K562 (cell line): ENCODE measurements around the gene ZKSCAN8. TPM values are rescaled to one million over a fixed set of nuclear protein-coding genes. Genes with fewer than 3 reads are reported as not detected.

ENCODE experiments used
- BHLHE40 ChIP-seq: IDR thresholded peaks from 2 replicates; pipeline ENCODE4 v1.6.1; 2011; ENCODE audit warnings: low read length, improper control_type of control experiment
- BRD4 ChIP-seq: fragments of 200-600 bp; sonication (generic); IDR thresholded peaks from 2 replicates; pipeline ENCODE4 v1.6.1; 2017; ENCODE audit warnings: inconsistent platforms
- CBX1 ChIP-seq: sonication (generic); IDR thresholded peaks from 2 replicates; pipeline ENCODE4 v1.6.1; 2016; ENCODE audit warnings: antibody characterized with exemption, low read depth, mild to moderate bottlenecking
- FUS ChIP-seq: fragments of 200-400 bp; formaldehyde crosslinking; optimal IDR thresholded peaks from 2 replicates; pipeline ENCODE3; 2017; ENCODE audit warnings: low read depth, low read length
- GABPB1 ChIP-seq: sonication (generic); formaldehyde crosslinking; IDR thresholded peaks from 2 replicates; pipeline ENCODE4 v1.8.0; 2022; ENCODE audit warnings: mild to moderate bottlenecking, missing genetic modification reagents
- HCFC1 ChIP-seq: IDR thresholded peaks from 2 replicates; pipeline ENCODE4 v1.6.1; 2012; ENCODE audit warnings: low read depth, low read length, improper control_type of control experiment
- NCOA4 ChIP-seq: fragments of 450-650 bp; IDR thresholded peaks from 2 replicates; pipeline ENCODE4 v1.6.1; 2018; ENCODE audit warnings: mild to moderate bottlenecking; ENCODE audit not compliant: partially characterized antibody
- NR2C2 ChIP-seq, 2 experiments: fragments of 200-800 bp in 1 of 2; sonication (Bioruptor generic) in 1 of 2; sonication (generic) in 1 of 2; formaldehyde crosslinking in 1 of 2; IDR thresholded peaks; 2 replicates each; pipeline versions ENCODE4 v1.6.1 to v1.8.0; 2016 to 2022; ENCODE audit warnings: mild to moderate bottlenecking in 1 of 2, missing compliant biosample characterization in 1 of 2, missing genetic modification characterization in 1 of 2, missing genetic modification reagents in 1 of 2
- PHB2 ChIP-seq: fragments of 450-650 bp; IDR thresholded peaks from 2 replicates; pipeline ENCODE4 v1.6.1; 2017; ENCODE audit warnings: low read depth
- PHF20 ChIP-seq: fragments of 450-650 bp; IDR thresholded peaks from 2 replicates; pipeline ENCODE4 v1.6.1; 2018; ENCODE audit not compliant: partially characterized antibody
- PHF8 ChIP-seq: fragments of 200-600 bp; sonication (generic); IDR thresholded peaks from 2 replicates; pipeline ENCODE4 v1.6.1; 2012; ENCODE audit warnings: mixed run types, mild to moderate bottlenecking, inconsistent platforms, low read length, moderate library complexity, borderline replicate concordance
- RB1 ChIP-seq: fragments of 450-650 bp; IDR thresholded peaks from 2 replicates; pipeline ENCODE4 v1.6.1; 2017; ENCODE audit warnings: low read depth, mild to moderate bottlenecking
- RBBP5 ChIP-seq: fragments of 200-600 bp; sonication (generic); IDR thresholded peaks from 2 replicates; pipeline ENCODE4 v1.6.1; 2012; ENCODE audit warnings: borderline replicate concordance, mild to moderate bottlenecking, low read length, control low read depth, inconsistent platforms; ENCODE audit not compliant: insufficient read depth, poor library complexity, severe bottlenecking
- SMAD1 ChIP-seq: fragments of 150-350 bp; IDR thresholded peaks from 2 replicates; pipeline ENCODE4 v1.6.1; 2014; ENCODE audit warnings: low read length, low read depth; ENCODE audit not compliant: partially characterized antibody
- TAF7 ChIP-seq: fragments of 450-650 bp; IDR thresholded peaks from 2 replicates; pipeline ENCODE4 v1.6.1; 2016; ENCODE audit warnings: missing genetic modification characterization, missing compliant biosample characterization
- XRCC4 ChIP-seq: IDR thresholded peaks from one replicate; pipeline ENCODE4 v1.6.1; 2011; ENCODE audit not compliant: insufficient read depth, insufficient read length; ENCODE audit errors: extremely low read depth
- polyA plus RNA-seq, 8 experiments: library from polyadenylated mRNA; depleted of rRNA in 4 of 8; stranded (reverse) in 5 of 8; unstranded in 3 of 8; fragments of >200 nt; fragmentation: Nextera tagmentation in 2 of 8; fragmentation: Illumina TruSeq in 1 of 8; extraction: Ambion mirVana in 2 of 8; extraction: Trizol in 1 of 8; gene quantifications; 2 replicates each; pipeline versions ENCODE4 v1.2.1 to v1.2.3, GENCODE V29; 2011 to 2014; ENCODE audit warnings: inconsistent platforms in 1 of 8, missing spikeins in 1 of 8
- total RNA-seq, 7 experiments: library from RNA; depleted of rRNA in 6 of 7; stranded (reverse); fragments of >200 nt in 6 of 7; fragmentation: Illumina TruSeq in 2 of 7; extraction: Trizol in 2 of 7; gene quantifications; 2 replicates each; pipeline versions ENCODE4 v1.2.1 to v1.2.3, GENCODE V29; 2011 to 2021; ENCODE audit warnings: low replicate concordance in 1 of 7
- TF ChIP-seq, protein P1 (sequence below): fragments of 450-650 bp; IDR thresholded peaks from 2 replicates; pipeline ENCODE4 v1.6.1; 2016; ENCODE audit warnings: mild to moderate bottlenecking, moderate library complexity

ZKSCAN8 gene
- total and polyA plus RNA-seq, 9 of the 15 experiments (the other 6 are each of a cell fraction or from before 2014, with no cell fraction given), result 3.3 to 37.7 (median 21.7) TPM

DNA sequence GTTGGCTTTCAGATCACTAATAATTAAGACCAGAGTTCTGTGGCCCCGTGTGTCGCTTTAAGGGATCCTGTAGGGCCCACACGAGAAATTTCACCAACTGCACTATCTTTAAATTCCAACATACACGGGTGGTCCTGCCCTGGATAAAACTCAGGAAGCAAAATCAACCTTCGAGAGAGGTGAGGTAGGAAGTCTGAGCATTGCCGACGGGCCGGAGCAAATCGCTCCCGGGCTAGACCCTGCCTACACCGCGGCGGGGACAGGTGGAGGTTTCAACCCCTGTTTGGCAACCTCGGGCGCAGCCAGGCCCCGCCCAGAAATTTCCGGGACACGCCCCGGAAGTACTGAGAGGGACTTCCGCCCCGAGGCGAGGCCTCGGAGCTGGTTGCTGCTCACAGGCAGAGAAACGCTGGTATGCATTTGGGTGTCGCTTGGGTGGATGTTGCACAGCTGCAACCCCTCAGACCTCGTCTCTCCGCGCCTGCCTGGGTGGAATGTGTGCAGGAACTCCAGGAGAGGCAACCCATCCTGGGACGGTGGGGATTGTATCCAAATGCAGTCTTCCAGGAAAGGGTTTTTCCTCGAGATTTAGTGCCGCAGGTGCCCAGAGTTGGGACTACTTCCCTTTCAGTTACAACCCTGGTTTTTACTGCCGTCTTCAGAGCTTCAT is 19.9 kb downstream of the ZKSCAN8 start (continued):
- TF ChIP-seq SMAD1, result peak; percentile 67
- 0 out of 2 replicates have a peak, but pooled peaks have one; percentile 21 for TF ChIP-seq RB1
- TF ChIP-seq BRD4, result no peak
- peak; percentile 55; the same call in 1 of the 2 replicates for TF ChIP-seq HCFC1
- TF ChIP-seq FUS, result no peak
- TF ChIP-seq PHB2, result no peak
- peak; percentile 49; the same call in 1 of the 2 replicates for TF ChIP-seq TAF7 (tag)
- peak; percentile 83 for TF ChIP-seq GABPB1 (CRISPR knock-in tag)
- no peak for TF ChIP-seq XRCC4
- peak; percentile 74 for TF ChIP-seq PHF20
- peak; percentile 72 for TF ChIP-seq RBBP5
- no peak for TF ChIP-seq NCOA4
- TF ChIP-seq CBX1, result peak; percentile 49; the same call in 1 of the 2 replicates
- TF ChIP-seq, protein P1, sequence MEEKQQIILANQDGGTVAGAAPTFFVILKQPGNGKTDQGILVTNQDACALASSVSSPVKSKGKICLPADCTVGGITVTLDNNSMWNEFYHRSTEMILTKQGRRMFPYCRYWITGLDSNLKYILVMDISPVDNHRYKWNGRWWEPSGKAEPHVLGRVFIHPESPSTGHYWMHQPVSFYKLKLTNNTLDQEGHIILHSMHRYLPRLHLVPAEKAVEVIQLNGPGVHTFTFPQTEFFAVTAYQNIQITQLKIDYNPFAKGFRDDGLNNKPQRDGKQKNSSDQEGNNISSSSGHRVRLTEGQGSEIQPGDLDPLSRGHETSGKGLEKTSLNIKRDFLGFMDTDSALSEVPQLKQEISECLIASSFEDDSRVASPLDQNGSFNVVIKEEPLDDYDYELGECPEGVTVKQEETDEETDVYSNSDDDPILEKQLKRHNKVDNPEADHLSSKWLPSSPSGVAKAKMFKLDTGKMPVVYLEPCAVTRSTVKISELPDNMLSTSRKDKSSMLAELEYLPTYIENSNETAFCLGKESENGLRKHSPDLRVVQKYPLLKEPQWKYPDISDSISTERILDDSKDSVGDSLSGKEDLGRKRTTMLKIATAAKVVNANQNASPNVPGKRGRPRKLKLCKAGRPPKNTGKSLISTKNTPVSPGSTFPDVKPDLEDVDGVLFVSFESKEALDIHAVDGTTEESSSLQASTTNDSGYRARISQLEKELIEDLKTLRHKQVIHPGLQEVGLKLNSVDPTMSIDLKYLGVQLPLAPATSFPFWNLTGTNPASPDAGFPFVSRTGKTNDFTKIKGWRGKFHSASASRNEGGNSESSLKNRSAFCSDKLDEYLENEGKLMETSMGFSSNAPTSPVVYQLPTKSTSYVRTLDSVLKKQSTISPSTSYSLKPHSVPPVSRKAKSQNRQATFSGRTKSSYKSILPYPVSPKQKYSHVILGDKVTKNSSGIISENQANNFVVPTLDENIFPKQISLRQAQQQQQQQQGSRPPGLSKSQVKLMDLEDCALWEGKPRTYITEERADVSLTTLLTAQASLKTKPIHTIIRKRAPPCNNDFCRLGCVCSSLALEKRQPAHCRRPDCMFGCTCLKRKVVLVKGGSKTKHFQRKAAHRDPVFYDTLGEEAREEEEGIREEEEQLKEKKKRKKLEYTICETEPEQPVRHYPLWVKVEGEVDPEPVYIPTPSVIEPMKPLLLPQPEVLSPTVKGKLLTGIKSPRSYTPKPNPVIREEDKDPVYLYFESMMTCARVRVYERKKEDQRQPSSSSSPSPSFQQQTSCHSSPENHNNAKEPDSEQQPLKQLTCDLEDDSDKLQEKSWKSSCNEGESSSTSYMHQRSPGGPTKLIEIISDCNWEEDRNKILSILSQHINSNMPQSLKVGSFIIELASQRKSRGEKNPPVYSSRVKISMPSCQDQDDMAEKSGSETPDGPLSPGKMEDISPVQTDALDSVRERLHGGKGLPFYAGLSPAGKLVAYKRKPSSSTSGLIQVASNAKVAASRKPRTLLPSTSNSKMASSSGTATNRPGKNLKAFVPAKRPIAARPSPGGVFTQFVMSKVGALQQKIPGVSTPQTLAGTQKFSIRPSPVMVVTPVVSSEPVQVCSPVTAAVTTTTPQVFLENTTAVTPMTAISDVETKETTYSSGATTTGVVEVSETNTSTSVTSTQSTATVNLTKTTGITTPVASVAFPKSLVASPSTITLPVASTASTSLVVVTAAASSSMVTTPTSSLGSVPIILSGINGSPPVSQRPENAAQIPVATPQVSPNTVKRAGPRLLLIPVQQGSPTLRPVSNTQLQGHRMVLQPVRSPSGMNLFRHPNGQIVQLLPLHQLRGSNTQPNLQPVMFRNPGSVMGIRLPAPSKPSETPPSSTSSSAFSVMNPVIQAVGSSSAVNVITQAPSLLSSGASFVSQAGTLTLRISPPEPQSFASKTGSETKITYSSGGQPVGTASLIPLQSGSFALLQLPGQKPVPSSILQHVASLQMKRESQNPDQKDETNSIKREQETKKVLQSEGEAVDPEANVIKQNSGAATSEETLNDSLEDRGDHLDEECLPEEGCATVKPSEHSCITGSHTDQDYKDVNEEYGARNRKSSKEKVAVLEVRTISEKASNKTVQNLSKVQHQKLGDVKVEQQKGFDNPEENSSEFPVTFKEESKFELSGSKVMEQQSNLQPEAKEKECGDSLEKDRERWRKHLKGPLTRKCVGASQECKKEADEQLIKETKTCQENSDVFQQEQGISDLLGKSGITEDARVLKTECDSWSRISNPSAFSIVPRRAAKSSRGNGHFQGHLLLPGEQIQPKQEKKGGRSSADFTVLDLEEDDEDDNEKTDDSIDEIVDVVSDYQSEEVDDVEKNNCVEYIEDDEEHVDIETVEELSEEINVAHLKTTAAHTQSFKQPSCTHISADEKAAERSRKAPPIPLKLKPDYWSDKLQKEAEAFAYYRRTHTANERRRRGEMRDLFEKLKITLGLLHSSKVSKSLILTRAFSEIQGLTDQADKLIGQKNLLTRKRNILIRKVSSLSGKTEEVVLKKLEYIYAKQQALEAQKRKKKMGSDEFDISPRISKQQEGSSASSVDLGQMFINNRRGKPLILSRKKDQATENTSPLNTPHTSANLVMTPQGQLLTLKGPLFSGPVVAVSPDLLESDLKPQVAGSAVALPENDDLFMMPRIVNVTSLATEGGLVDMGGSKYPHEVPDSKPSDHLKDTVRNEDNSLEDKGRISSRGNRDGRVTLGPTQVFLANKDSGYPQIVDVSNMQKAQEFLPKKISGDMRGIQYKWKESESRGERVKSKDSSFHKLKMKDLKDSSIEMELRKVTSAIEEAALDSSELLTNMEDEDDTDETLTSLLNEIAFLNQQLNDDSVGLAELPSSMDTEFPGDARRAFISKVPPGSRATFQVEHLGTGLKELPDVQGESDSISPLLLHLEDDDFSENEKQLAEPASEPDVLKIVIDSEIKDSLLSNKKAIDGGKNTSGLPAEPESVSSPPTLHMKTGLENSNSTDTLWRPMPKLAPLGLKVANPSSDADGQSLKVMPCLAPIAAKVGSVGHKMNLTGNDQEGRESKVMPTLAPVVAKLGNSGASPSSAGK, result peak; percentile 74
- TF ChIP-seq BHLHE40, result 0 out of 2 replicates have a peak, but pooled peaks have one; percentile 12
- TF ChIP-seq NR2C2 (CRISPR knock-in tag; IDR thresholded peaks at IDR 0.05), result no peak
- peak; percentile 73 for TF ChIP-seq NR2C2 (tag; IDR thresholded peaks at IDR 0.05)
- TF ChIP-seq PHF8, result peak; percentile 97
